ENCODE results near the gene SLC23A3.

DNA sequence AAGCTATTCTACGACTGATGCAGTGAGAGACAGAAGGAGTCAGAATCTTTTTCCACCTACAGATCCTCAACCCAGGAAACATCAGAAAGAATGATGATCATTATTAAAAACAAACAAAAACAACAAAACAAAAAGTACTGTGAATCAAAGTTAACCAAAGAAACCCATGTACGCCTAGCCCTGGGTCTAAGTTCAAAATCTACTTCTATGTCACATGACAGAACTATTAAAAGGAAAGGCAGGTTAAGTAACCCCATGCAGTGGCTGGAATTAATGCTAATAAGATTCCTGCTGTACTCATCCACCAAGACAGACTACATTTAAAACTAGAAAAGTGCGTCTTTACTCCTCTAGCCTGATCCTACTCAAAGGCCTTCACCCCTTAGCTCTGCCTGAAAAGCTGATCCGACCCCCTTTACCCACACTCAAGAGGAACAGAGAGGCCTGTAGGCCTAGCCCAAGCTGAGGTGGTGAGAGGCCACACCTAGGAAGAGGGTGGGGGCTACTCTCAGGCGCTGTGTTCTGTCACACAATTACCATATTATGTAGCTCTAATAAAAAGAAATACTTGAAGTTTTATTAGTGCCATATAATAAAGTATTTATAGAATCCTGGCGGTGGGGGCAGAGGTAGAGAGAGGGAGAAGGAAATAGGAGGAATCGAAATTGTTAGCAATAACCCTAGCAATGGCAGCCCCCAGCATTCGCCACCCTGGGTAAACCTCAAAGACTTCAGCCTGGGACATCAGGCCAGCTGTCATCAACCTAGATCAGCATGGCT, 46.3 kb downstream of the SLC23A3 start:
- TF ChIP-seq, protein P1, sequence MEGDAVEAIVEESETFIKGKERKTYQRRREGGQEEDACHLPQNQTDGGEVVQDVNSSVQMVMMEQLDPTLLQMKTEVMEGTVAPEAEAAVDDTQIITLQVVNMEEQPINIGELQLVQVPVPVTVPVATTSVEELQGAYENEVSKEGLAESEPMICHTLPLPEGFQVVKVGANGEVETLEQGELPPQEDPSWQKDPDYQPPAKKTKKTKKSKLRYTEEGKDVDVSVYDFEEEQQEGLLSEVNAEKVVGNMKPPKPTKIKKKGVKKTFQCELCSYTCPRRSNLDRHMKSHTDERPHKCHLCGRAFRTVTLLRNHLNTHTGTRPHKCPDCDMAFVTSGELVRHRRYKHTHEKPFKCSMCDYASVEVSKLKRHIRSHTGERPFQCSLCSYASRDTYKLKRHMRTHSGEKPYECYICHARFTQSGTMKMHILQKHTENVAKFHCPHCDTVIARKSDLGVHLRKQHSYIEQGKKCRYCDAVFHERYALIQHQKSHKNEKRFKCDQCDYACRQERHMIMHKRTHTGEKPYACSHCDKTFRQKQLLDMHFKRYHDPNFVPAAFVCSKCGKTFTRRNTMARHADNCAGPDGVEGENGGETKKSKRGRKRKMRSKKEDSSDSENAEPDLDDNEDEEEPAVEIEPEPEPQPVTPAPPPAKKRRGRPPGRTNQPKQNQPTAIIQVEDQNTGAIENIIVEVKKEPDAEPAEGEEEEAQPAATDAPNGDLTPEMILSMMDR (conservative IDR thresholded peaks at IDR 0.05; ENCODE audit: low read depth, low read length): no peak
- no peak for TF ChIP-seq EZH2phosphoT487 (IDR thresholded peaks at IDR 0.05; ENCODE audit: borderline replicate concordance, low read length)
- no peak for TF ChIP-seq EZH2 (IDR thresholded peaks at IDR 0.05; ENCODE audit: low read length, unreplicated experiment)
